NCI-H1930 (cell line): ENCODE data around the gene HHIPL1.

ENCODE experiments used
- DNase-seq, 2 experiments: peaks; one replicate each; lab custom pipeline; 2025; lab: John Stamatoyannopoulos, UW

Gene HHIPL1

GRCh38 chr14:99611646-99612045, 33.3 kb upstream of the HHIPL1 start:
- DNase-seq: no peak

GRCh38 chr14:99612071-99612737, 32.7 kb upstream of the HHIPL1 start:
- no peak for DNase-seq

- no peak for DNase-seq
Observed at GRCh38 chr14:99612738-99613330, 32.1 kb upstream of the HHIPL1 start.

GRCh38 chr14:99615497-99616157, 29.3 kb upstream of the HHIPL1 start:
- no peak for DNase-seq

GRCh38 chr14:99616832-99617800, 27.8 kb upstream of the HHIPL1 start:
- DNase-seq: no peak

- no peak for DNase-seq
Observed at GRCh38 chr14:99619835-99620834, 24.8 kb upstream of the HHIPL1 start.

- no peak for DNase-seq
Observed at GRCh38 chr14:99621948-99622347, 23.0 kb upstream of the HHIPL1 start.

- DNase-seq: no peak
Observed at GRCh38 chr14:99624024-99624423, 20.9 kb upstream of the HHIPL1 start.

- DNase-seq: no peak
Observed at GRCh38 chr14:99624971-99625370, 20.0 kb upstream of the HHIPL1 start.

GRCh38 chr14:99625476-99625875, 19.5 kb upstream of the HHIPL1 start:
- no peak for DNase-seq

GRCh38 chr14:99626041-99626648, 18.8 kb upstream of the HHIPL1 start:
- DNase-seq: no peak

- DNase-seq: no peak
Observed at GRCh38 chr14:99627100-99627499, 17.8 kb upstream of the HHIPL1 start.

GRCh38 chr14:99627510-99628381, 17.2 kb upstream of the HHIPL1 start:
- no peak for DNase-seq

GRCh38 chr14:99628887-99629618, 15.9 kb upstream of the HHIPL1 start:
- peak; percentile 29 to 71 for DNase-seq

- no peak for DNase-seq
Observed at GRCh38 chr14:99630202-99630601, 14.7 kb upstream of the HHIPL1 start.

GRCh38 chr14:99632410-99633035, 12.4 kb upstream of the HHIPL1 start:
- no peak for DNase-seq

GRCh38 chr14:99633141-99633540, 11.8 kb upstream of the HHIPL1 start:
- DNase-seq: no peak

GRCh38 chr14:99633918-99634317, 11.0 kb upstream of the HHIPL1 start:
- no peak for DNase-seq
